Endothelial cell of hepatic sinusoid (primary cell): Measurements from ENCODE around the gene TMEM150C.
"Not testable (repeated sequence)": the region's sequence is repeated elsewhere in the genome, so short reads cannot be mapped to it uniquely, and the experiment has no call there.

Experiments used
- in situ Hi-C: cut with HindIII; loops from 2 replicates; pipeline ENCODE4 v1.10.0; 2017; ENCODE audit warnings: low sequenced_read_pairs

The TMEM150C gene

GRCh38 chr4:82480771-82481505, 80.8 kb downstream of the TMEM150C start:
- in situ Hi-C loops: loop anchor here (10.0 kb wide), 2 partner anchors 64 to 244 kb away; no protein-coding TSS in a partner anchor

- in situ Hi-C loops: no loop called here
These were observed 82.2 kb downstream of the TMEM150C start for GRCh38 chr4:82479562-82479961.

- in situ Hi-C loops: not testable (repeated sequence)
These were observed 84.3 kb downstream of the TMEM150C start for GRCh38 chr4:82477469-82477868.

- in situ Hi-C loops: not testable (repeated sequence)
These were observed 85.9 kb downstream of the TMEM150C start for GRCh38 chr4:82475931-82476330.

GRCh38 chr4:82473621-82474164, 88.1 kb downstream of the TMEM150C start:
- in situ Hi-C loops: no loop called here

- in situ Hi-C loops: not testable (repeated sequence)
These were observed 88.7 kb downstream of the TMEM150C start for GRCh38 chr4:82473080-82473479.

GRCh38 chr4:82469791-82470345, 91.9 kb downstream of the TMEM150C start:
- in situ Hi-C loops: no loop called here

- in situ Hi-C loops: no loop called here
These were observed 94.3 kb downstream of the TMEM150C start for GRCh38 chr4:82467471-82467870.

GRCh38 chr4:82463221-82463620, 98.6 kb downstream of the TMEM150C start:
- in situ Hi-C loops: no loop called here

- in situ Hi-C loops: no loop called here
These were observed 99.4 kb downstream of the TMEM150C start for GRCh38 chr4:82462415-82462831.

GRCh38 chr4:82461710-82462109, 100.1 kb downstream of the TMEM150C start:
- in situ Hi-C loops: no loop called here

- in situ Hi-C loops: no loop called here
These were observed 103.1 kb downstream of the TMEM150C start for GRCh38 chr4:82458729-82459128.

GRCh38 chr4:82457266-82457665, 104.5 kb downstream of the TMEM150C start:
- in situ Hi-C loops: no loop called here

GRCh38 chr4:82452026-82452425, 109.8 kb downstream of the TMEM150C start:
- in situ Hi-C loops: no loop called here

- in situ Hi-C loops: no loop called here
These were observed 110.6 kb downstream of the TMEM150C start for GRCh38 chr4:82450966-82451755.

- in situ Hi-C loops: no loop called here
These were observed 113.9 kb downstream of the TMEM150C start for GRCh38 chr4:82447886-82448285.

GRCh38 chr4:82439088-82439487, 122.7 kb downstream of the TMEM150C start:
- in situ Hi-C loops: no loop called here

- in situ Hi-C loops: no loop called here
These were observed 124.3 kb downstream of the TMEM150C start for GRCh38 chr4:82437285-82438005.

- in situ Hi-C loops: no loop called here
These were observed 125.0 kb downstream of the TMEM150C start for GRCh38 chr4:82436780-82437179.

GRCh38 chr4:82436130-82436529, 125.7 kb downstream of the TMEM150C start:
- in situ Hi-C loops: no loop called here

GRCh38 chr4:82434949-82435348, 126.8 kb downstream of the TMEM150C start:
- in situ Hi-C loops: no loop called here
